PC-3 (cell line): ENCODE results near the gene CSNK1E. TPM values are rescaled to one million over a fixed set of nuclear protein-coding genes. Genes with fewer than 3 reads are reported as not detected.

ENCODE experiments used
- ATAC-seq: fragments of 200-7000 bp; cut with Tn5 transposase; 2 replicates; pipeline ENCODE4 v1.9.1; 2020; ENCODE audit warnings: mild to moderate bottlenecking, moderate library complexity
- BruUV-seq: library from RNA; stranded (reverse); fragments of 400-500 nt; replicated peaks from 2 replicates; lab custom pipeline; 2021; lab: Mats Ljungman, UMichigan
- CTCF ChIA-PET: fragments of 300-600 bp; sonication (Branson Sonifier 250); formaldehyde crosslinking; loops from one replicate; lab custom pipeline; 2022; ENCODE audit warnings: antibody characterized with exemption; lab: Charles Lee
- POLR2A ChIA-PET: fragments of 300-600 bp; sonication (Branson Sonifier 250); formaldehyde crosslinking; loops from one replicate; lab custom pipeline; 2022; ENCODE audit warnings: antibody characterized with exemption; ENCODE audit not compliant: unreplicated experiment; lab: Charles Lee
- DNase-seq: peaks from one replicate; pipeline ENCODE4 v3.0.0-alpha.2; 2015
- H2AFZ ChIP-seq: fragments of 300-600 bp; sonication (generic); 2 replicates; pipeline ENCODE4 v1.6.0; 2016; ENCODE audit warnings: antibody characterized with exemption, low read length
- H3F3A ChIP-seq: fragments of 300-600 bp; sonication (generic); one replicate; pipeline ENCODE4 v1.6.0; 2017; ENCODE audit warnings: antibody characterized with exemption, low read length, control low read depth, mild to moderate bottlenecking; ENCODE audit not compliant: unreplicated experiment
- H3K27ac ChIP-seq: fragments of 300-600 bp; sonication (generic); 2 replicates; pipeline ENCODE4 v1.5.1; 2016; ENCODE audit warnings: mild to moderate bottlenecking, low read length
- H3K27me3 ChIP-seq: fragments of 300-600 bp; sonication (generic); 2 replicates; pipeline ENCODE4 v1.6.1; 2016; ENCODE audit warnings: low read length, mixed read lengths
- H3K36me3 ChIP-seq: fragments of 300-600 bp; sonication (generic); 2 replicates; pipeline ENCODE4 v1.6.1; 2016; ENCODE audit warnings: low read depth, mixed run types, low read length, mixed read lengths
- H3K4me1 ChIP-seq: fragments of 300-600 bp; sonication (generic); 2 replicates; pipeline ENCODE4 v1.5.1; 2016; ENCODE audit warnings: low read length; ENCODE audit not compliant: insufficient read depth
- H3K4me2 ChIP-seq: fragments of 300-600 bp; sonication (generic); 2 replicates; pipeline ENCODE4 v1.6.0; 2016; ENCODE audit warnings: low read length
- H3K4me3 ChIP-seq: fragments of 300-600 bp; sonication (generic); 2 replicates; pipeline ENCODE4 v1.5.1; 2016; ENCODE audit warnings: mild to moderate bottlenecking, low read length, mixed read lengths
- H3K79me2 ChIP-seq: fragments of 300-600 bp; sonication (generic); 2 replicates; pipeline ENCODE4 v1.6.1; 2017; ENCODE audit warnings: low read length, mixed read lengths
- H3K9ac ChIP-seq: fragments of 300-600 bp; sonication (generic); 2 replicates; pipeline ENCODE4 v1.6.0; 2016; ENCODE audit warnings: mild to moderate bottlenecking, low read length
- H3K9me2 ChIP-seq: fragments of 300-600 bp; sonication (generic); replicated peaks from 2 replicates; pipeline ENCODE4 v1.6.1; 2016; ENCODE audit warnings: mixed run types, low read length, mixed read lengths
- H3K9me3 ChIP-seq: fragments of 300-600 bp; sonication (generic); 2 replicates; pipeline ENCODE4 v1.6.1; 2016; ENCODE audit warnings: low read length, mixed read lengths
- H4K20me1 ChIP-seq: fragments of 300-600 bp; sonication (generic); 2 replicates; pipeline ENCODE4 v1.6.1; 2016; ENCODE audit warnings: low read length, mixed read lengths
- EZH2 ChIP-seq: fragments of 300-600 bp; sonication (generic); IDR thresholded peaks from one replicate; pipeline ENCODE4 v1.6.1; 2017; ENCODE audit warnings: antibody characterized with exemption, mild to moderate bottlenecking, low read length; ENCODE audit not compliant: unreplicated experiment
- EZH2phosphoT487 ChIP-seq: fragments of 300-600 bp; sonication (generic); IDR thresholded peaks from 2 replicates; pipeline ENCODE4 v1.6.1; 2018; ENCODE audit warnings: mild to moderate bottlenecking, antibody characterized with exemption, low read length, borderline replicate concordance
- intact Hi-C: fragments of 100-400 bp; cut with micrococcal nuclease; formaldehyde crosslinking; loops from 2 replicates; pipeline ENCODE4 v1.9.0; 2023
- total RNA-seq: library from RNA; depleted of rRNA; stranded (reverse); fragments of >200 nt; gene quantifications from 2 replicates; pipeline ENCODE4 v1.2.3, GENCODE V29; 2014
- TF ChIP-seq, protein P1 (sequence below): fragments of 300-600 bp; sonication (generic); conservative IDR thresholded peaks from 2 replicates; pipeline ENCODE4 v1.5.1; 2017; ENCODE audit warnings: antibody characterized with exemption, low read depth, mild to moderate bottlenecking, low read length

CSNK1E gene
- total RNA-seq, 1 experiment from 2014 or later = 147 TPM

DNA sequence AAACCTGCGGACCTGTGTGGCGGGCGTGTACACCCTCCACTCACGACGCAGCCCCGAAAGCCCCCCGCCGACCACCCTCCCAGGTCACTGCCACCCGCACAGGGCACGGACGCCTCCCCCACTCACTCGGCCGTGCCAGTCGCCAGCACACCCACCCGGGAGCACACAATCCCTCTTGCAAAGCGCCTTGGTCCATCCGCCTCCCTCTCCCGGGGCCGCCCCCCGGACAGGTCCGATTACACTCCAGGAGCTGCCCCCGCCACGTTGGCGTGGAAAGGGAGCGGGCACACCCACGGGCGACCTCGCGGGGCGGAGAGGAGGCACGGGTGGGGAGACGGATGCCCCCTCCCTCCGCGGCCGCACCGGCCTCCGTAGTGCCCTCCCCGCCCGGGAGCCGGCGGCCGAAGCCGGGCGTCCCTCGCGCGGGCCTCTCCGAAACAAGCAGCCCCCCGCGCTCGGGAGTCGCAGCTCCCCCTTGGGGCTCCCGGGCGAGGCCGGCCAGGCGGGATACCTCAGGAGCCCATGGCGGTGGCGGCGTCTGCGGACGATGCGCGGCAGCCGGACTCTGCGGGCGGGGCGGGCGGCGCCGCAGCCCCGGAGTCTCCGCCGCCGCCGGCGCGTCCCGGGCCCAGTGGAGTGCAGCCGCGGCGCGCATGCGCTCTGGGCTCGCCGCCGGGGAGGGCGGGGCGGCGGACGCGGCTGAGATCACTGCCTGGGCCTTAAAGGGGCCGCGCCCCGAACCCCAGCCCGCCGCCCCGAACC lies 44.7 kb downstream of the CSNK1E start, which contains the start of gene TMEM184B:
Gene TMEM184B, minus strand, starts transcription at position 638 of the 762 bp plus-strand sequence. CDS start 25,049 bp downstream, outside the sequence.
- Histone ChIP-seq H4K20me1 (peaks cover 22% of the 10 kb centered on the region; the same call in 1 of the 2 replicates), H3K9me2 (no peaks in the 10 kb centered on the region), H3K9me3 (no peaks in the 10 kb centered on the region), H3K36me3 (no peaks in the 10 kb centered on the region), H3K4me3 (peak within 1 kb of the TSS; percentile 93), H3K79me2 (peaks cover 51% of the 10 kb centered on the region), H2AFZ (peak within 1 kb of the TSS; percentile 99), H3K4me2 (peak within 1 kb of the TSS; percentile 97), H3K27ac (0 out of 2 replicates have a peak within 1 kb of the TSS, but pooled peaks have one; percentile 21), H3F3A (no peaks in the 10 kb centered on the region), H3K27me3 (no peaks in the 10 kb centered on the region), H3K9ac (peak within 1 kb of the TSS; percentile 90), H3K4me1 (peaks cover 17% of the 10 kb centered on the region)
- TF ChIP-seq EZH2phosphoT487 (no peak), EZH2 (no peak)
- TF ChIP-seq, protein P1, sequence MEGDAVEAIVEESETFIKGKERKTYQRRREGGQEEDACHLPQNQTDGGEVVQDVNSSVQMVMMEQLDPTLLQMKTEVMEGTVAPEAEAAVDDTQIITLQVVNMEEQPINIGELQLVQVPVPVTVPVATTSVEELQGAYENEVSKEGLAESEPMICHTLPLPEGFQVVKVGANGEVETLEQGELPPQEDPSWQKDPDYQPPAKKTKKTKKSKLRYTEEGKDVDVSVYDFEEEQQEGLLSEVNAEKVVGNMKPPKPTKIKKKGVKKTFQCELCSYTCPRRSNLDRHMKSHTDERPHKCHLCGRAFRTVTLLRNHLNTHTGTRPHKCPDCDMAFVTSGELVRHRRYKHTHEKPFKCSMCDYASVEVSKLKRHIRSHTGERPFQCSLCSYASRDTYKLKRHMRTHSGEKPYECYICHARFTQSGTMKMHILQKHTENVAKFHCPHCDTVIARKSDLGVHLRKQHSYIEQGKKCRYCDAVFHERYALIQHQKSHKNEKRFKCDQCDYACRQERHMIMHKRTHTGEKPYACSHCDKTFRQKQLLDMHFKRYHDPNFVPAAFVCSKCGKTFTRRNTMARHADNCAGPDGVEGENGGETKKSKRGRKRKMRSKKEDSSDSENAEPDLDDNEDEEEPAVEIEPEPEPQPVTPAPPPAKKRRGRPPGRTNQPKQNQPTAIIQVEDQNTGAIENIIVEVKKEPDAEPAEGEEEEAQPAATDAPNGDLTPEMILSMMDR = no peak
- DNase-seq = peak; percentile 72
- POLR2A ChIA-PET = no interaction called here
- CTCF ChIA-PET = no interaction called here
- BruUV-seq = no TSS peak
- ATAC-seq = peak; percentile 91
- intact Hi-C loops = no loop called here

DNA sequence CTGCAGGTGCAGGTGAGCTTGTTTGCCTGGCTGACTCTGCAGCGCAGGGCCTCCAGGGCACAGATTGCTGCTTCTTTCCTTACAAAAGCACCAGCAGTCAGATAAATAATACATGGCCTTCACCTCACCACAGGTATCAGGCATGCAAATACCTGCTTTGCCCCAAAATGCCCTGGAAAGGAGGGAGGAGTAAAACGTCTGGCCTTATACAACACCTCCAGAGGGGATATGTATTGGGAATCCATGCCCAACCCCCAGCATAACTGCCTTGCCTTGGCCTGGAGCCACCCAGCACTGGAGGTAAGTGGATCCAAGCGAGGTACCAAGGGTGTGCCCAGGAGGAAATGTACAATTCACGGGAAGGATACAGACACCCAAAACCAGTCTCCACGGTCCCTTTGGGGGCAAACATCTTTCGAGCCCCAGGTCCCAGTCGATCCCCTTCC lies 45.3 kb downstream of the CSNK1E start:
- TSS peak; percentile 45 for BruUV-seq
- Histone ChIP-seq H3K4me2 (peak overlapping the region; percentile 75), H3K27me3 (no peaks in the 10 kb centered on the region), H3K4me3 (peak overlapping the region; percentile 93), H3F3A (no peaks in the 10 kb centered on the region), H4K20me1 (peaks cover 22% of the 10 kb centered on the region; the same call in 1 of the 2 replicates), H3K4me1 (peaks cover 17% of the 10 kb centered on the region), H2AFZ (no peak overlapping the region), H3K27ac (no peak overlapping the region), H3K79me2 (peaks cover 57% of the 10 kb centered on the region), H3K9me3 (no peaks in the 10 kb centered on the region), H3K9ac (peak overlapping the region; percentile 90), H3K9me2 (no peaks in the 10 kb centered on the region), H3K36me3 (no peaks in the 10 kb centered on the region)
- ChIA-PET CTCF (no interaction called here), POLR2A (no interaction called here)
- DNase-seq (peak; percentile 29), ATAC-seq (peak; percentile 26; the same call in 1 of the 2 replicates)
- TF ChIP-seq EZH2 (no peak), EZH2phosphoT487 (no peak)
- intact Hi-C loops = no loop called here

DNA sequence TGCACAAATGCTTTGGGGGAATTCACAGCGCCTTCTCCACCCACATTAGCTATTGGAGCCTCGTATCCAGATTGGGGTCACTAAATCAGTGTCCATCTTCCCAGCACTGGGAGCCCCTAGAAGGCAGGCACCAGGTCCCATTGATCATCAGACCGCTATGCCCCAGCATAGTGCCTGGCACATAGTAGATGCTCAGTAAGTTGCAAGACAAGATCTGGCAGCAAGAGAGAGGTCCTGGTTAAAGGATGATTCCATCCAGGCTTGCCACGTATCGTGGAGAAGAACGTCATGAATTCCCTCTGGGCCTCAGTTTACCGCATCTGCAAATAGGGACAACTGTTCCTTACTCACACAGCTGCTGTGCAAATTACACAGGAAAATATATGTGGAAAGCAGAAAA lies 46.1 kb downstream of the CSNK1E start:
- Histone ChIP-seq H3K4me3 (peak overlapping the region; percentile 93; the same call in 1 of the 2 replicates), H3K36me3 (no peaks in the 10 kb centered on the region), H3K4me1 (peaks cover 17% of the 10 kb centered on the region), H3K9me3 (no peaks in the 10 kb centered on the region), H4K20me1 (peaks cover 22% of the 10 kb centered on the region; the same call in 1 of the 2 replicates), H3K4me2 (peak overlapping the region; percentile 75), H3F3A (no peaks in the 10 kb centered on the region), H3K9me2 (no peaks in the 10 kb centered on the region), H3K27ac (no peak overlapping the region), H3K9ac (no peak overlapping the region), H2AFZ (no peak overlapping the region), H3K27me3 (no peaks in the 10 kb centered on the region), H3K79me2 (peaks cover 65% of the 10 kb centered on the region)
- CTCF ChIA-PET = no interaction called here
- DNase-seq = no peak
- TF ChIP-seq EZH2 (no peak), EZH2phosphoT487 (no peak)
- POLR2A ChIA-PET = no interaction called here
- ATAC-seq = no peak
- BruUV-seq = no TSS peak
- intact Hi-C loops = no loop called here
